ENCODE measurements around the gene PSTPIP1.

Gene PSTPIP1

DNA sequence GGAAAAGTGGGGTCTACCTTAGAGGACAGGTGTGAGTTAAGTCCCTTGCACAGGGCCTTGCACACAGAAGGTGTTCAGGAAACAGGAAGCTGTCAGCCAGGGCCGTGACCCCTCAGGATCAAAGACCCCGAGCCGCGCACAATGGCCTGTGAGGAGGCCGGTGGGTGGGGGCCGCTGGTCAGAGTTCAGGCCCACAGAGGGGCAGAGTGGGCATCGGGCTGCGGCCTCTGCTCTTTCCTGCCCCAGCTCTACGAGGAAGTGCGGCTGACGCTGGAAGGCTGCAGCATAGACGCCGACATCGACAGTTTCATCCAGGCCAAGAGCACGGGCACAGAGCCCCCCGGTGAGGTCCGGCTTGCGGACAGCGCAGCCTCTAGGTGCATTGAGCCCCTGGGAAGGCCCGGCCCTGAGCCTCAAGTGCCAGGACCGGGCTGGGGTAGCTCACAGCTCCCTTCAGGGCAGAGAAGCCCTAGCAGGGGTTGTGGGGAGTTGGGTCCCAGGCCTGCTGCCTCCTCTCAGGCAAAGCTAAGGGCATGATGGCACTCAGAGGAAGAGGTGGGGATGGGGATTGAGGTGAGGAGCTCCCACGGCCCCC is 37.2 kb downstream of the PSTPIP1 start:
- no peak for DNase-seq

DNA sequence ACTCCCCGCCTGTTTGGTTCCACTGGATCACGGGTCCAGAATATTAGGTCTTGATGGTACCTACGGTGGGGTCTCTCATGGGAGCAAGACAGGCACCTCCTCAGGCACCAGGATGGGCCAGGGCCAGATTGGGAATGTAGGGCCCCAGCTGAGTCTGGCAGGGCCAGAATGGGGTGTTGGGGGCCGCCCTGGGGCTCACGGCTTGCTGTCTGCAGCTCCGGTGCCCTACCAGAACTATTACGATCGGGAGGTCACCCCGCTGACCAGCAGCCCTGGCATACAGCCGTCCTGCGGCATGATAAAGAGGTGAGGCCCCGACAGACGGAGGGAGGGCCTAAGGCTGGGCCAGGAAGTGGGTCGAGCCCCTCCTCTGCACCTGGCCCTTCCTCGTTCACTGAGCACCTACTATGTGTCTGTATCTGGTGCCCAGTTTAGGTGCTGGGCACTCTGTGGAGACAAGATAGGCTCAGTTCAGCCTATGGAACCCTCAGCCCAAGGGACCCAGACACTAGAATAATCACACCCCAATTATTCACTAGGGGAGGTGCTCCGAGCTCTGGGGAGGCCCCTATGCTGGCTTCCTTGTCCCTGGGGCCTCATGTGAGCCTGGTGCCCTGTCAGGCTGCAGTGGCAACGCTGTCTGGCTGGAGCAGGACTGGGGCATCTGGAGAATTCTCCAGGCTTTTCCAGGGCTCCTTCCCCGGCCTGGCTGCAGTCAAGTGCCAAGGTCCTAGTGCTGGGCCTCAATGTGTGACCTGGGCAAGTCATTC is 37.9 kb downstream of the PSTPIP1 start:
- DNase-seq, result no peak

DNA sequence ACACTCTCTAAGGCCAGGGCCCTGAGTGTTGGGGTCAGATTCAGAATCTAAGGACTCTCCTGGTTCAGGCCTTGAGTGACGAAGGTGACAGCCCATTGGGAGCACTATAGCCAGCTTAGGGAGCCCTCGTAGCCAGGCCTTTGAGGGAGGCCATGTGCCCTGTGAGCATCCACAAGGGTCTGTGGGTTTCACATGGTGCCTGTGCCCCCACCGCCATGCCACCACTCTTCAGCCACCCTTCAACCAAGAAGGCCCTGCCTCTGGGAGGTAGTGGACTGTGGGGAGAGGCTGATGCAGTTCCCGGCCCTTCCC is 38.4 kb downstream of the PSTPIP1 start:
- no peak for DNase-seq

DNA sequence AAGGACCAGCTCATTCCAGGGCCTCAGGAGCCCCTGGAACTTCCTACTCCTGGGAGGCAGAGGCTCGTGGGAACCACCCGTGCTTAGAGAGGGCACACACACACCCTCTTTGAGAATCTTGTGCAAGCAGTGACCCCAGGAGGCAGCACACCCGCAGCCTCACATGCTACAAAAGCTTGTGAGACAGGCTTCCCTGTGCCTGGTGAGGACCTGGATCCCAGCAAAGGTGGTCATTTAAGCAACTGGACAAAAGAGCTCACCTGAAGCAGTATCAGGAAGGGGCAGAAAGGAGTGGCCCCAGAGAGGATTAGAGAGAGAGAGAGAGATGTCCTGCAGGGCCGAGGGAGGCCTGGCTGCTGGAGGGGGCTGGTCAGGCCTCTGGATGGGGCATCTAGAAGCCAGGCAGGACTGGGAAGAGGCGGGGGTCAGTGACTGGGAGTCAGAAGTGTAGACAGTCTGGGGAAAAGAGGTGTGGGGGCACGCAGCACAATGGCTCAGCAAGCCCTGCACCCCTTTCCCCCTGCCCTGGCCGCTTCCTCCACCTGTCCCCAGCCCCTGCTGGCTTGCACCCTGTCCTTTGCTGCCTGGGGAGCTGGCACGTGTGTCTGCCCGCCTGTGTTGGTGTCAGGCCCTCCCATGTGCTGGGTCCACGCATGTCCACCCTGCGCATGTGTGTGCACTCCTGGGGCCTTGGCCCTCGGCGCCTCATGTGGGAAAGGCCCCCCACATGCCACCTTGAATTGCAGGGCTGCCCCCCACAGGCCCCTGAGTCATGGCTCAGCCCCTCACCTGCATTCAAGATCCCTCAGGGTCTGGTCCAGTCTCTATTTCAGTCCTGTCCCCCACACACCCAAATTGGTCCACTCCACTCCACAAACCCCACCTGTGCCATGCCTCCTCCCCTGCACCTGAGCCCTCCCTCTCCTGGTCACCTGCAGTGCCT is 39.1 kb downstream of the PSTPIP1 start:
- no peak for DNase-seq

DNA sequence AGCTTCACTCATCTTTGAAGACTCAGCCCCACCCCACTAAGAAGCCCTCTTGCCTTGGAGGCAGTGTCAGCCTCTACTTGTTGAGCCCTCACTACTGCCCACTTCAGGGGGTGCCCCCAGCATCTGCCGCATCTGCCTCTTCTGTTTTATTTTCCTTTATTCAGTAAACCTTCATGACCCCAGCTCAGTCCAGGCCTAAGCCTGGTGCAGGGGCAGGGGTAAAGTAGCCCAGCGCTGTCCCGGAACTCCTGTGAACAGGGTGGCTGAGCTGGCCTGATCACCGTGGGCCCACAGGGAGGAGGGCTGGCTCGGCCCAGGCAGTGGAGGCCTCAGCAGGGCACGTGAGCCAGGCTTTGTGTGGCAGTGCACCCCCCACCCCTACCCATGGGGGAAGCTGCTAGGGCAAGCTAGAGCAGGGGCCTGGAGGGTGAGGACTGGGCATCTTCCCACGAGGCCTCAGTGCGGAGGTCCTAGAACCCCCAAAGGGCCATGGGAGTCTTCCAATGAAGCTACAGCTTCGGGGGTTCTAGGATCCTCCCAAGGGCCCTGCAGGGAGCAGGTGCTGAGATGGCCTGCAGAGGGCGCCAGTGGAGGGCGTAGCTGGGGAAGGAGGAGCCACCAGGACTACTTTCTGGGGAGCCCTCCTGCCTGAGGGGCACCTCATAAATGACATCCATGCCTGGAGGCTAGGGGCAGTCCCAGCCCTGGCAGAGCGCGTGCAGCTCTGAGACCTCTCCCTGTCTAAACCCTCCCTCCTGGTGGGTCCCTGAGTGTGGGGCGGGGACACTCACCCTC is 40.0 kb downstream of the PSTPIP1 start:
- DNase-seq, result peak; percentile 36

DNA sequence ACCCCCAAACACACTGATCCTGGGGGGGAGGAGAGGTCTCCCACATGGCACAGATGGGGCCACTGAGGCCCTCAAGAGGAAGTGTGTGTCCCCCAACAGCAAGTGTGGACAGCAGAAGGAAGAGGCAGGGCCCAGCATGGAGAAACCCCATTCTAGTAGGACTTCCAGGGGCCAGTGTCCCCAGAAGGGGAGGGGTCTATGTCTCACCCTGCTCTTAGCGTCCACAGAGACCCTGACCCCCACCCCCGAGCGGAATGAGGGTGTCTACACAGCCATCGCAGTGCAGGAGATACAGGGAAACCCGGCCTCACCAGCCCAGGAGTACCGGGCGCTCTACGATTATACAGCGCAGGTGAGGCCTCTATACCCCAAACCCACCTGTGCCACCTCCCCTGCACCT is 40.7 kb downstream of the PSTPIP1 start:
- no peak for DNase-seq

DNA sequence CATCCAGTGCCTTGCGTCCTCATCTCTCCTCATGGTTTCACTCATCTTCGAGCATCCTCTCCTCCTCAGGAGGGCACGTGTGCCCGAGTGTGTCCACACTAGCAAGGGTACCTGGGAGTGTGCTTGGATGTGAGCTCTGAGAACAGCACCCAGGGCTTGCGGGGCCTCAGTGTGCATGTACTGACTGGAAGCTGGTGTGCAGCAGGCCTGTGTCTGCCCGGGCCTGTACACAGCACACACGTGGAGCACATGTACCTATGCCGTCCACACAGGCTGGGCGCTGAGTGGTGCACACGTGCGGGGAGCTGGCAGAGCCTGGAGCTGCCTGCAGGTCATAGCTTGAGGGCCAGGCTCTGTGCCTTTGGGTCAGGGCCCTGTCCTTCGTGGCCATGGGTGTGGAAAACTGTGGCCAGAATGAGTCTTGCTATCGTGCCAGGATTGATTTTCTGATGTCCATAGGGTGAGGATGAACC is 41.1 kb downstream of the PSTPIP1 start:
- DNase-seq, result no peak

DNA sequence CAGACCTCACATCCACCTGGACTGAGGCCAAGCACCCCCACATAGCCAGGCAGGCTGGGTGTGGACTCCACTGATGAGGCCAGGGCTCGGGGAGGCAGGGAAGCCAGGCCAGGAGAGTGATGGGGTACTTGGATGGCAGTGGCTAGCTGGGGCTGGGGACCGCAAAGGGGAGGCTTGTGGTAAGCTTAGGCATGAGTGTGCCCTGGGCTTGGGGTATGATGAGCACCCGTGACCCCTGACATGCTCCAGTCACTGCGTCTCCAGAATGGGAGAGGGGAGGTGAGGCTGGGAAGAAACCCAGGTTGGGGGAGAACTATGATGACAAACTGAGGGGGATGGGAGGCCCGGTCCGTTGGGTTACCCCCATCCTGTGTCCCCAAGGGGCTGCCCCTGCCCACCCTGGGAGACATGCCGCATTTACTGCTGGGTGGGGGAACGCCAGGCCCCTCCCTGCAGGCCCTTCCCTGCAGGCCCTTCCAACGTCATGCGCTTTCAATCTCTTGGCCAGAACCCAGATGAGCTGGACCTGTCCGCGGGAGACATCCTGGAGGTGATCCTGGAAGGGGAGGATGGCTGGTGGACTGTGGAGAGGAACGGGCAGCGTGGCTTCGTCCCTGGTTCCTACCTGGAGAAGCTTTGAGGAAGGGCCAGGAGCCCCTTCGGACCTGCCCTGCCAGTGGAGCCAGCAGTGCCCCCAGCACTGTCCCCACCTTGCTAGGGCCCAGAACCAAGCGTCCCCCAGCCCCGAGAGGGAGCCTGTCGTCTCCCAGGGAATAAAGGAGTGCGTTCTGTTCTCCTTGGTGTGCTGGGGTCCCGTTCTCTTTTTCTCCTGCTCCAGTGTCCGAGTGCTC is 41.8 kb downstream of the PSTPIP1 start:
- DNase-seq, result no peak

DNA sequence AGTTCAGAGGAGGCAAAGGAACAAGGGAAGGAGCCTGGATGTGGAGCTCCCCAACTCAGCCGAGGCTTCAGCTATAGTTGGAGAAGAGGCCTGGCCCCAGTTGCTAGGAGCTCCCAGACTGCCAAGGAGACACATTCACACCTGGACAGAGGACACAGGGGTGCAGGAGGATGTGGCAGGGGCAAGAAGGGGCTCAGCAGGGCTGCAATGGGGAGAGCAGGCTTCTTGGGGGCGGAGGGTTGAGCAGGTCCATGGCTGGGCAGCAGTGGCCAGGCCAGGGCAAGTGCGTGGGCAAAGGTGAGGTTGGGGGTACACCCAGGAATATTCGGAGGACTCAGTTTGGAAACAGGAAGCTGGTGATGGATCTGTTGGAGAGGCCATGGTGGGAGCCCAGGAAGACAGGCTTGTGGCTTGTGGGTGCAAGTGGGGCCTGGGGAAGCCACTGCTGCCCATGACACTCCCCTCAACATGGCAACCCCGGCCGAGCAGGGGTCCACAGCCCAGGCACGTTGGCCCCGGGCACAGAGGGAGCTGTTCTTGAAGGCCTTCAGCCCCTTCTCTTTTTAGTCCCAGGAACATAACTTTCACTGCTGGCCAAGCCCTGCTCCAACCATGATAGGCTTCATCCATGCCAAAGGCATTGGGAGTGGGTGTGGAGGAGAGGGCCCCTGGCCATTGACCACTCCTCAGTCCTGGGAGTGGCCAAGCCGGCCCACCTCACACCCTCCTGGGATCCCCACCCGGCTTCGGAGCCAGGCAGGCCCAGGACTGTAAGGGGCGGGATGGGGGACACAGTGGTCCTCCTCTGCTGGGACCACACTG is 42.7 kb downstream of the PSTPIP1 start:
- no peak for DNase-seq

DNA sequence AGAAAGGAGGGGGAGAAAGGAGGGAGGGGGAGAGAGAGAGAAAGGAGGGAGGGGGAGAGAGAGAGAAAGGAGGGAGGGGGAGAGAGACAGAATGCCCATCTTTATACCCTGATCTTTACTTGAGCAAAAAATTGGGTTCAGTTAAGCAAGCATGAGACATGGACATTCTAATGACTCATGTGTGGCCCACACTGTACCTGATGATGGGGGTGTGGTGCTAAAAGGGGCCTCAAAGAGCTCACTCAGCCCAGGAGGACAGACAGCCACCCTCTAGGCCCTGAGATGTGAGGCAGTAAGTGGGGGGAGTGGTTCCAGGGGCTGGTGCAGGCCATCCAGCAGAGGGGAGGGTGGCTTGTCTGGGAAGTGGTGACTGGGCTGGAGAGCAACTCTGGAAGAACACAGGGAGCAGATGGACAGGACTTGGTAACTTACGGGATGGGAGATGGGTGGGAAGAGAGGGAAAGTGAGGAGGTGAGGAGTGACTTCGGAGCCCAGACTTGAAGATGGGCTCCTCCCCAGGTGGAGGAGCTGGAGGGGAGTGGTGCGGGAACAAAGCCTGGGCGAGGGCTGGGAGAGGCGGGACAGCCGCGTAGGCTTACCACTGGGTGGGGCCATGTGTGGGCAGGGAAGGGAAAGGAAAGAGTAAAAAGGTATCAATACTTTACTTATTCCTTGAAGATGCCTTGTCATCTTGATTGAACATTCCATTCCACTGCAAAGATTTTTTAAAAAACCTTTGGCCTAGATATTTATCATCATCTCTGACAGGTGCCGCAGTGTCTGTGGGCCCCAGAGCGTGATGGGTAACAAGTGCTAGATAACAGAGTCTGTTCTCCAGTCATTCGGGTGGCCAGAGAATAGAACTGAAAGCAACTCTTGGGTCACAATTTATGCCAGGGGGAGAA is 43.6 kb downstream of the PSTPIP1 start:
- no peak for DNase-seq

DNA sequence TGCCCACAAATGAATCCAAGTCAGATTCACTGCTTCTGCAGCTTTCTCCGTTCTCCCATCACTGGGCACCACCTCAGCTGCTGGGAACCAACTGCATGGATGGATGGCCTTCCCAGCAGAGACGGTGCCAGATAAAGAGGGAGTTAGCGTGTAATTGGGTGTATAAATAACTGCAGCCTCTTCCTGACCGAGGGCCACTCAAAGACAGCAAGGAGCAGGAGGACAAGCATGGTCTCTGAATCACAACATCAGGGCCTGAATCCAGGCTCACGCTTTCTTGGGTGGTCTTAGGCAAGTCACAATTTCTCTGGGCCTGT is 44.2 kb downstream of the PSTPIP1 start:
- no peak for DNase-seq

DNA sequence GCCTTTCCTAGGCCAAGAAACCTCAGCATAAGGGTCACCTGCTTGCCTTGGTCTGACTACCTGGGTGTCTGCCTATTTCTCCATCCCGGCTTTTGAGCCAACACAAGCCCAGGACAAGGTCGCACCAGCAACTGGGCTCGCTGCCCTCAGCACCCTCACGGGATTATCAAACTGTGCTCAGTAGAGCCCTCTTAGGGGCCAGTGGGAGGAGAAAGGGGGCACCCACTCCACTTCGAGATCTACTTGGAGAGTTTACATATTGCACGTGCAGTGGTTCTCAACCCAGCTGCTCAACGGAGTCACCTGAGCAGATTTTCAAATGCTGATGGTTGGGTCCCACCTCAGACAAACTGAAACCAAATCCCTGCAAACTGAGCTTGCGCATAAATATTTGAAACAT is 44.9 kb downstream of the PSTPIP1 start:
- DNase-seq, result no peak

DNA sequence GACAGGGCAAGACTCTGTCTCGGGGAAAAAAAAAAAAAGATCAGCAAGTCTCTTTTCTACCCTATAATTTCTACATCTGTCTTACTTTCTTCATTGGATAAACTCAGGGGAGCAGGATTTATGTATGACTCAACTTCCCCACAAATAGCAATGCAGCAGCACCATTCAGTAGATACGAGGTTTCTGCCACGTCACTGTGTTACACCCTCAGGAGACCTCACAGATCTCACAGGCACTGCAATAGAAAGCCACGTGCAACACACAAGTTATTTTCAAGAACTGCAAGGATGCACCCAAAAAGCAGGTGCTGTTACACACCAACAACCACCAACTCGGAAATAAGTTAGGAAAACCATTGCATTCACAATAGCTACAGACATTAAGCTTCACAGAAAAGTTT is 45.7 kb downstream of the PSTPIP1 start:
- no peak for DNase-seq

DNA sequence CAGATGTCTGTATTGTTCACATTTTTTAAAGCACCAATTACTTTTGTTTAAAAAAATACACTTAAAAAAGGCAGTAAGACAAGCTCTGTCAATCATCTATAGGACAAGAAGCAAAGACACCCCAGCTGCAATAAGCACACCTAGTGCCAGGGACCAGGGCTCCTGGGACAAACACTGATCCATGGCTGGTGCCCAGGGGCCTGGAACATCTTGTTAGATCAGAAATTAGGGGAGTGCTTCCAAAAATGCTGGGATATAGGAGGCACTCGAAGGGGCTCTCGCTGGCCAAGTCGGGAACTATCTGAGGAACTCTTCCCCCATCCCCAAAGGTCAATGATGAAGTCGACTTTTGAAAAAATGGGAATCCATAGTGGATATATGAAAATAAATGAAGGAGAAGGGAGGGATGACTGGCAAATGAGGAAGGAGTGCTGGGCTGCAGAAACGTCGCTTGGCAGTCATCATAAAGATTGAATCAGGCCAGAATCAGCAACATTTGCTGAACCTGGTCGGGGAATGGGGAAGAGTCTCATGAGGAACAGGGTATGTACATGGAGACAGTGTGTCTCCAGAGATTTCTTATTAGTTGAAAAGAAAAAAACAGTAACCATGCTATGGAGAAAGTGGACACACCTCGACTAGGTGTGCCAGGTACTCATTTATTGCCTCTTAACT is 47.5 kb downstream of the PSTPIP1 start:
- no peak for DNase-seq

DNA sequence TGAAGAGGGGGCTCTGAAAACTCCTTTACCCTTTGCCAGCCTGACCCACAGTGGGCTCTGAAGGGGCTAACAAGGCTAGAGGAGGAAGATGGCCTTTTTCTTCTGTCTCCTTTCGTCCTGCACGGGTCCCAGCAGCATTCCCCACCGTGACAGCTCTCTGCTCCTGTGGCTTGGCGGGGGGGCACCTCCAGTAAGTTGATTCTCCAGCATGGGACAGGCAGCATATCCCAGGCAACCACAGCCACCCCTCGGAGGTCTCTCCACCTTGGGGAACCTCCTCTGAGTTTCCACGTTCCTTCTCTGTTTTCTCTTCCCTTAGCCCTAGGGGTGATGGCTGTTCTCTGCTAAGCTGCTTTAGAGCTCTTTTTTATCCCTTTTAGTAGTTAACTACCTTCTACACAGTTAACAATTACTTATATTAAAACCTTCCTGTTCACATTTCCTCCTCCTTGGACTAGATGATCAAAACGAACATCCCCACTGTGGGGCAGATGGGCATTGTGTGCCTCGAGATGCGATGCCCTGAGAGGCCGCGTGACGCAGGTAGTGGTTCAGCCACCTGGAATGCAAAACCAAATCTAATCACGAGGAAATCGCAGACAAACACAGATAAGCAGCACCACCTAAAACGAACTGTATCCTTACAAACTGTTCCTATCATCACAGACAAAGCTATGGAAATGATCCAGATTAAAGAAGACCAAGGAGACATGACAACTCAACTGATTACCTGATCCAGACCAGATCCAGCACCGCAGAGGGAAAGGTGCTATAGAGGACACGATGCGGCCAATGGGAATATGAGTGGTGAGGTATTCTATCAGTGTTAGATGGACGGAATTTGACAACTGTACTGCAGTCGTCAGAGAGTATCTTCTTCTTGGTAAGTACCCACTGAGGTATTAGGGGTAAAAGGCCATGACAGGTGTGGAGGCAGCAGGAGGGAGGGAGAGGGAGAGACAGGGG is 48.3 kb downstream of the PSTPIP1 start:
- no peak for DNase-seq

DNA sequence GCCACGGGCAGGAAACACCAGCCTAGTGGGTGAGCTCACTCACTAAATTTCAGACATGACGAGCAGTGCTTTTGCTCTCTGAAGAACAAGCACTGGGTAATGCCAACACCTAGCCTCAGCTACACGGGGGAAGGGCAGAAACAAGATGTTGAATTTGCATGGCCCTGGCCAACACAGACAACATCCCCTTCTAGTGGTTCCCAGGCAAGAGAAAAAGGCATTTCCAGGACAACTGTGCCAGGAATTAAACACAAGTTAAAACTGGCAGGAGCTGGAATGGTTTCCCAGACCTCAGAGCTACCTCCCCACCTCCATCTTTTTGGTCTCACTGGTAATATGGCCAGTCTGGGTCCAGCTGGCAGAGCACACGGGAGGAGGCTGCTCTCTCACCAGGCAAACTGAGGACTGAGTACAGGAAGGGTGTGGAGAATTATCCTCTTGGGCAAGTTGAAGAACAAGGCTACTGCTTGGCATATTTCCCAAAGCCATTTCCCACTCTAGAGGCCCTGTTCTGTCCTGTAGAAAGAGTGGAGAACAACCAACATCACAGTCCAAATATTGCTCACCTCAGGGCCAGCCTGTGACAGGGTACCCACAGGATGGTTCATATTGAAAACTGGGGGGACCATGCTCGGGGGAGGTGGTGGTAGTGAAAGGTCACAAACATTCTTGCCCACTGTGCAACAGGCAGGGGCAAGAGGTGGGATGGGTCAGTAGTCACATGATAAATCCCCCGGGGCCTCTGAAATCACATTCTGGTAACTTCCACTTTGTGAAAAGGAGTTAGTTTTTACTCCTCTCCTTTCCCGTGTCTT is 49.5 kb downstream of the PSTPIP1 start:
- no peak for DNase-seq

DNA sequence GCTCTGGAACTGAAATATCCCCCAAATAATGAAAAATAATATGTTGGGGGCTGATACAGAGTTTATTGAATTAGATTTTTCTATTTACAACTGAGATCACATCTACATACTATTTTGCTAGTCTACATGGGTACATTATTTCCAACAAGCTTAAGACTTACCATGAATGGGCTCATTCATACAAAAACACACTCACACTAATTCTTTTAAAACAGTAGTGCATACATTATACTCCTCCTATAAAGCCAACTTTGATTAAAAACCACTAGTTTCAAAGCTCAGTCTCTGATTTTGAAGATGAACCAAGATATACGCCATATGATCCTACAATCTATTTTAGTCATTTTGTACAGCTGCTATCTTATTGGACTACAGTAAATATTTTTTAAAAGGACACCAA is 51.1 kb downstream of the PSTPIP1 start:
- no peak for DNase-seq

All from NCI-H226 (cell line).